ENCODE data around the gene AARSD1. TPM values are rescaled to one million over a fixed set of nuclear protein-coding genes. Genes with fewer than 3 reads are reported as not detected.
A peak's percentile ranks its signal among the peaks of the same experiment; 100 is the strongest.

AARSD1 gene
- total RNA-seq, 1 donor from 2014 or later, result 70.4 TPM

DNA sequence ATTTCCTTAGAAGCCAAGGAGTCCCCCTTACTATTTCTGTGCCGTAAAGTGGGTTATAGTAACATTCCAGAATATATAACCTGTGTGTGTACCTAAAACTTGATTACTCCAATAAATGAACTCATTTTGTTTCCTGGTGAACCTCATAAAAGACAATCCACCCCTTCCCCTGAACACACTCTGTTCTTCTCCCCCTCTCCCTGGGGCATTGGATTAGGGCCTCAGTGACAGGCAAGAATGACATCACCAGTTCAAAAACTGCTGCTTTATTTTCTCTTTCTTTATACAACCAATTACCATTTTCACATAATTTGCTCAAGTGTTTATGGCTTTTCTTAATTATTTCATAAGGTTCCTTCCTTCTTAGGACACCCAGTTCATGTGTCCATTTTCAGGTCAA is 17.4 kb downstream of the AARSD1 start:
- TF ChIP-seq, protein P1, sequence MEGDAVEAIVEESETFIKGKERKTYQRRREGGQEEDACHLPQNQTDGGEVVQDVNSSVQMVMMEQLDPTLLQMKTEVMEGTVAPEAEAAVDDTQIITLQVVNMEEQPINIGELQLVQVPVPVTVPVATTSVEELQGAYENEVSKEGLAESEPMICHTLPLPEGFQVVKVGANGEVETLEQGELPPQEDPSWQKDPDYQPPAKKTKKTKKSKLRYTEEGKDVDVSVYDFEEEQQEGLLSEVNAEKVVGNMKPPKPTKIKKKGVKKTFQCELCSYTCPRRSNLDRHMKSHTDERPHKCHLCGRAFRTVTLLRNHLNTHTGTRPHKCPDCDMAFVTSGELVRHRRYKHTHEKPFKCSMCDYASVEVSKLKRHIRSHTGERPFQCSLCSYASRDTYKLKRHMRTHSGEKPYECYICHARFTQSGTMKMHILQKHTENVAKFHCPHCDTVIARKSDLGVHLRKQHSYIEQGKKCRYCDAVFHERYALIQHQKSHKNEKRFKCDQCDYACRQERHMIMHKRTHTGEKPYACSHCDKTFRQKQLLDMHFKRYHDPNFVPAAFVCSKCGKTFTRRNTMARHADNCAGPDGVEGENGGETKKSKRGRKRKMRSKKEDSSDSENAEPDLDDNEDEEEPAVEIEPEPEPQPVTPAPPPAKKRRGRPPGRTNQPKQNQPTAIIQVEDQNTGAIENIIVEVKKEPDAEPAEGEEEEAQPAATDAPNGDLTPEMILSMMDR (IDR thresholded peaks at IDR 0.05), result no peak
- H3K27ac Mint-ChIP-seq, result no peak overlapping the region
- no peaks in the 10 kb centered on the region for H3K27me3 Mint-ChIP-seq
- ATAC-seq (ENCODE audit: low read depth), result no peak
- intact Hi-C loops (cut with micrococcal nuclease), result no loop called here
- DNase-seq, result no peak
- ChIA-PET POLR2A (interaction anchor here (0.6 kb wide), 1 partner anchor 370 kb away, joined by 12 read pairs; no protein-coding TSS in a partner anchor), CTCF (interaction anchor here (1.0 kb wide), 1 partner anchor 51 kb away, joined by 3 read pairs; the partner anchor contains the start of gene RPL27)
- H3K4me3 Mint-ChIP-seq, result no peak overlapping the region
- H3K36me3 Mint-ChIP-seq (ENCODE audit: low read depth), result peaks cover 37% of the 10 kb centered on the region
- H3K9me3 Mint-ChIP-seq, result no peaks in the 10 kb centered on the region
- no peaks in the 10 kb centered on the region for H3K4me1 Mint-ChIP-seq

DNA sequence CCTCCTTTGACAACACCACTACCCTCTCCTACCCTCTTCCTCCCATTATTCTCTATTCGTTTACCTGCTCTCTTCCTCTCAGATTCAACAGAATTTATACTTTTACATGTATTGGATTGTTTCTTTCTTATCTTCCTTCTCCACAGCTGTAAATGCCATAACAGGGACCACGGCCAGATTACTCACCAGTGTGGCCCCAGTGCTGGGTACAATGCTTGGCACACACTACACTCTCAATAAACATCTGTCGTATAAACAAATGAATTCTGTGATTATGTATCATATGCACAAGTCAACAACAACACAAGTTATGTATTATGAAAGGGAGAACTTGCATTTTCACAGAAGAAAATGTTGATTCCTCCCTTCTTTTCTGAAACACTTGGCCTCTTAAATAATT is 20.0 kb downstream of the AARSD1 start:
- H3K27ac Mint-ChIP-seq, result no peak overlapping the region
- ChIA-PET POLR2A (interaction anchor here (0.6 kb wide), 1 partner anchor 15 kb away, joined by 4 read pairs; no protein-coding TSS in a partner anchor), CTCF (no interaction called here)
- no peaks in the 10 kb centered on the region for H3K9me3 Mint-ChIP-seq
- H3K36me3 Mint-ChIP-seq (ENCODE audit: low read depth), result peaks cover 11% of the 10 kb centered on the region
- H3K27me3 Mint-ChIP-seq, result no peaks in the 10 kb centered on the region
- no peak for DNase-seq
- TF ChIP-seq, protein P1 (IDR thresholded peaks at IDR 0.05), result no peak
- ATAC-seq (ENCODE audit: low read depth), result no peak
- H3K4me3 Mint-ChIP-seq, result no peak overlapping the region
- intact Hi-C loops (cut with micrococcal nuclease), result no loop called here
- H3K4me1 Mint-ChIP-seq, result no peaks in the 10 kb centered on the region

DNA sequence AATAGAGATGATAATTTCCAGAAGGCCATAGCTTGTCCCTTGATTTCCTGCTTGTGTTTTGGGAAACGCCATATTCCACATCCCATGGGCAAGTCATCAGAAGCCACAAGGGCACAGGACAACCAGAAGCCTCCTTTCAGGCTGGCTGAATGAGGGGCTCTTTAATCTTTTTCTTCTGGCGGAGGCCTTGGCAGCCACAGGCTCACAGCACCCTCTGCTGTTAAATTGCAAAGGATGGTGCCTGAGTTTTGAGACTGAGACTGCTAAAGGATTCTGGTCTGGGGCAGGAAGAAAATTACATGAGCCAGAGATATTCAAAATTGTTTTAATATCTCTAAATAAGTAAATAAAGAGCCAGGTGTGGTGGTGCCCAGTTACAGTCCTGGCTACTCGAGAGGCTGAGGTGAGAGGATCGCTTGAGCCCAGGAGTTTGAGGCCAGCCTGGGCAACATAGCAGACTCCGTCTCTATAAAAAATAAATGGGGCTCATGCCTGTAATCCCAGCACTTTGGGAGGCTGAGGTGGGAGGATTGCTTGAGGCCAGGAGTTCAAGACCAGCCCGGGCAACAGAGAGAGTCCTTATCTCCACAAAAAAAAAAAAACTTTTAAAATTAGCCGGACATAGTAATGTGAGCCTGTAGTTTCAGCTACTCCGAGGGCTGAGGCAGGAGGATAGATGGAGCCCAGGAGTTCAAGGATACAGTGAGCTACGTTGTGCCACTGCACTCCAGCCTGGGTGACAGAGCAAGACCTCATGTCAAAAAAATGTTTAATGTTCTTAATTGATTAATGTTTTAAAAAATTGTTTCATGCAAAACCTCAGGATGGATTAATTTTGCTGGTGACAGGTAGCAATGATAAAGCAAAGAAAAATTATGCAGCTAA is 26.3 kb downstream of the AARSD1 start:
- intact Hi-C loops (cut with micrococcal nuclease), result loop anchor here (1.0 kb wide), 3 partner anchors 95 to 360 kb away; no protein-coding TSS in a partner anchor
- CTCF ChIA-PET, result interaction anchor here (1.0 to 1.3 kb wide), 2 partner anchors 50 to 360 kb away, joined by 3 read pairs; partner anchors contain the start of gene PSMC3IP
- H3K36me3 Mint-ChIP-seq (ENCODE audit: low read depth), result no peaks in the 10 kb centered on the region
- TF ChIP-seq, protein P1 (IDR thresholded peaks at IDR 0.05), result no peak
- POLR2A ChIA-PET, result interaction anchor here (0.6 kb wide), 1 partner anchor 47 kb away, joined by 6 read pairs; no protein-coding TSS in a partner anchor
- H3K27ac Mint-ChIP-seq, result no peak overlapping the region
- ATAC-seq (ENCODE audit: low read depth), result peak; percentile 49
- H3K4me1 Mint-ChIP-seq, result no peaks in the 10 kb centered on the region
- H3K4me3 Mint-ChIP-seq, result no peak overlapping the region
- DNase-seq, result no peak
- no peaks in the 10 kb centered on the region for H3K9me3 Mint-ChIP-seq
- no peaks in the 10 kb centered on the region for H3K27me3 Mint-ChIP-seq

DNA sequence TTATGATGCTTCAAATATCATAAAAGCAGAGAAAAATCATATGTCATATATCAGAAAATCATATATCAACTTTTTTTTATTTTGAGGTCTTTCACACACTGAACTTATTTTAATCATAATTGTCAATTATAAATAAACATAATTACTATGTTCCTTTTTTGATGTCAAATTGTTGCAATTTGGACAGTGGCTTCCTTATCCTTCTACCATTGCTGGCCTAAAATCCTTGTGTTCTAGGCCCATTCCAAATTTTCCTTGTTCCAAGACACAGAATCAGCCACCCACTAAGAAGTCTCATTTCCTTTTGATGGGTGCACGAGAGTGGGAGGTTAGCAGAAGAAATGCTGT is 34.8 kb downstream of the AARSD1 start:
- TF ChIP-seq, protein P1 (IDR thresholded peaks at IDR 0.05), result no peak
- no peak for ATAC-seq (ENCODE audit: low read depth)
- H3K27me3 Mint-ChIP-seq, result peaks cover 2% of the 10 kb centered on the region
- H3K4me3 Mint-ChIP-seq, result no peak overlapping the region
- ChIA-PET POLR2A (interaction anchor here (0.6 to 1.8 kb wide), 4 partner anchors 15 to 352 kb away, joined by 3 to 8 read pairs (median 6); partner anchors contain the start of genes BECN1 and PSMC3IP), CTCF (interaction anchor here (0.8 to 1.9 kb wide), 4 partner anchors 69 to 351 kb away, joined by 3 to 11 read pairs (median 8); partner anchors contain the start of genes AOC2, PSMC3IP and RPL27)
- H3K36me3 Mint-ChIP-seq (ENCODE audit: low read depth), result no peaks in the 10 kb centered on the region
- H3K9me3 Mint-ChIP-seq, result no peaks in the 10 kb centered on the region
- H3K27ac Mint-ChIP-seq, result no peak overlapping the region
- intact Hi-C loops (cut with micrococcal nuclease), result loop anchor here (1.0 to 2.0 kb wide), 3 partner anchors 87 to 208 kb away; no protein-coding TSS in a partner anchor
- peaks cover 9% of the 10 kb centered on the region for H3K4me1 Mint-ChIP-seq
- DNase-seq, result no peak

All from activated B cell treated with CpG ODN at 0.5 μM for 24 hours (primary cell).